OCI-LY7 (cell line): ENCODE data around the gene RAB35. TPM values are rescaled to one million over a fixed set of nuclear protein-coding genes. Genes with fewer than 3 reads are reported as not detected.
A peak's percentile ranks its signal among the peaks of the same experiment; 100 is the strongest.

ENCODE experiments used
- BruUV-seq: library from RNA; stranded (reverse); fragments of 400-500 nt; replicated peaks from 2 replicates; lab custom pipeline; 2021; lab: Mats Ljungman, UMichigan
- CTCF ChIA-PET: fragments of 300-600 bp; sonication (Branson Sonifier 250); formaldehyde crosslinking; loops from one replicate; lab custom pipeline; 2022; ENCODE audit warnings: antibody characterized with exemption; ENCODE audit not compliant: unreplicated experiment; lab: Charles Lee
- POLR2A ChIA-PET: fragments of 300-600 bp; sonication (Branson Sonifier 250); formaldehyde crosslinking; loops from one replicate; lab custom pipeline; 2022; ENCODE audit warnings: antibody characterized with exemption; lab: Charles Lee
- DNase-seq: peaks from one replicate; pipeline ENCODE4 v3.0.0-alpha.2; 2015; ENCODE audit warnings: low spot score
- H2AFZ ChIP-seq: fragments of 200-600 bp; sonication (generic), shearing (Covaris generic); 2 replicates; pipeline ENCODE4 v1.6.1; 2014; ENCODE audit warnings: mild to moderate bottlenecking, antibody characterized with exemption, low read length, moderate library complexity
- H3K27ac ChIP-seq: fragments of 200-600 bp; sonication (generic); 2 replicates; pipeline ENCODE4 v1.5.1; 2014; ENCODE audit warnings: mixed run types, low read depth, mild to moderate bottlenecking, moderate library complexity, low read length, inconsistent platforms; ENCODE audit not compliant: poor library complexity, severe bottlenecking
- H3K36me3 ChIP-seq: fragments of 200-600 bp; sonication (generic); 2 replicates; pipeline ENCODE4 v1.6.1; 2014; ENCODE audit warnings: mild to moderate bottlenecking, antibody characterized with exemption, low read length, moderate library complexity, mixed read lengths; ENCODE audit not compliant: insufficient read depth
- H3K4me1 ChIP-seq: fragments of 200-600 bp; sonication (generic); 2 replicates; pipeline ENCODE4 v1.5.1; 2014; ENCODE audit warnings: mild to moderate bottlenecking, low read length; ENCODE audit not compliant: insufficient read depth, poor library complexity, severe bottlenecking
- H3K4me2 ChIP-seq: fragments of 200-600 bp; sonication (generic); 2 replicates; pipeline ENCODE4 v1.6.1; 2014; ENCODE audit warnings: mild to moderate bottlenecking, low read length
- H3K4me3 ChIP-seq: fragments of 200-600 bp; sonication (generic); 2 replicates; pipeline ENCODE4 v1.5.1; 2014; ENCODE audit warnings: mild to moderate bottlenecking, low read depth, low read length; ENCODE audit not compliant: poor library complexity, severe bottlenecking
- H3K79me2 ChIP-seq: fragments of 200-600 bp; sonication (generic); 2 replicates; pipeline ENCODE4 v1.6.1; 2016; ENCODE audit warnings: low read depth, mild to moderate bottlenecking, low read length, moderate library complexity, mixed read lengths; ENCODE audit not compliant: insufficient read depth
- H3K9me2 ChIP-seq: fragments of 200-600 bp; sonication (generic); 2 replicates; pipeline ENCODE4 v1.6.1; 2016; ENCODE audit warnings: mild to moderate bottlenecking, low read length, mixed read lengths; ENCODE audit not compliant: insufficient read depth
- H3K9me3 ChIP-seq: fragments of 200-600 bp; sonication (generic); 2 replicates; pipeline ENCODE4 v1.6.1; 2014; ENCODE audit warnings: mild to moderate bottlenecking, mixed run types, low read length, mixed read lengths
- H4K20me1 ChIP-seq: fragments of 200-600 bp; sonication (generic); 2 replicates; pipeline ENCODE4 v1.6.1; 2014; ENCODE audit warnings: mild to moderate bottlenecking, antibody characterized with exemption, low read length, moderate library complexity, mixed read lengths; ENCODE audit not compliant: insufficient read depth
- EZH2phosphoT487 ChIP-seq: fragments of 200-600 bp; sonication (generic); IDR thresholded peaks from 2 replicates; pipeline ENCODE4 v1.6.1; 2018; ENCODE audit warnings: low read depth, borderline replicate concordance, mild to moderate bottlenecking, mixed run types, antibody characterized with exemption, low read length, moderate library complexity, mixed read lengths
- intact Hi-C: fragments of 100-400 bp; cut with micrococcal nuclease; formaldehyde crosslinking; loops from one replicate; pipeline ENCODE4 v1.10.0; 2022; ENCODE audit not compliant: unreplicated experiment
- total RNA-seq, 2 experiments: library from RNA; depleted of rRNA in 1 of 2; stranded (reverse); fragments of >200 nt in 1 of 2; shearing (Covaris generic) in 1 of 2; gene quantifications; 2 replicates each; pipeline ENCODE4 v1.2.3, GENCODE V29; 2014 to 2022
- TF ChIP-seq, protein P1 (sequence below): fragments of 200-600 bp; sonication (generic); conservative IDR thresholded peaks from 2 replicates; pipeline ENCODE4 v1.5.1; 2014; ENCODE audit warnings: mild to moderate bottlenecking, antibody characterized with exemption, low read length, moderate library complexity, mixed read lengths

Gene RAB35
- total RNA-seq, 2 experiments from 2014 or later = 42.2 to 85.9 TPM

DNA sequence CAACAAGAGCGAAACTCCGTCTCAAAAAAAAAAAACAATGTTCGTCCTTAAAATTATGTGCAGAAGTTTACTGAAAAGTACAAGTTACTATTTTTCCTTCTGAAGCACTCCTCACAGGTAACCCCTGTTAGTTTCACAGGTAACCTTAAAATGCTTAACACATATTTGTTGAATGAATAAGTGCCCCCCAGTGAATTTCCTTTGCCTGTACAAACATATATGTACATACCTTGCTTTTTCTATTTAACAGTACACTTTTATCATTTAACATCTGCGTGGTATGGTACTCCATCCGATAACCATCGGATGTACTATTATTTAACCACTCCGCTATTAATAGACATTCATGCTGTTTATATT is 1.4 kb upstream of the RAB35 start:
- Histone ChIP-seq H3K27ac (peak overlapping the region; percentile 77), H3K36me3 (peaks cover 39% of the 10 kb centered on the region), H3K4me3 (peak overlapping the region; percentile 90), H3K9me3 (no peaks in the 10 kb centered on the region), H4K20me1 (peaks cover 14% of the 10 kb centered on the region), H3K9me2 (no peaks in the 10 kb centered on the region), H2AFZ (no peak overlapping the region), H3K4me2 (peak overlapping the region; percentile 80), H3K4me1 (peaks cover 62% of the 10 kb centered on the region), H3K79me2 (peaks cover 68% of the 10 kb centered on the region)
- intact Hi-C loops = loop anchor here (2.0 kb wide), 2 partner anchors 31 to 49 kb away; no protein-coding TSS in a partner anchor
- TSS peak; percentile 86 for BruUV-seq
- CTCF ChIA-PET = interaction anchor here (0.7 to 1.0 kb wide), 3 partner anchors 9 to 111 kb away, joined by 3 to 7 read pairs (median 3); partner anchors contain the start of gene RPLP0
- no peak for TF ChIP-seq EZH2phosphoT487
- TF ChIP-seq, protein P1, sequence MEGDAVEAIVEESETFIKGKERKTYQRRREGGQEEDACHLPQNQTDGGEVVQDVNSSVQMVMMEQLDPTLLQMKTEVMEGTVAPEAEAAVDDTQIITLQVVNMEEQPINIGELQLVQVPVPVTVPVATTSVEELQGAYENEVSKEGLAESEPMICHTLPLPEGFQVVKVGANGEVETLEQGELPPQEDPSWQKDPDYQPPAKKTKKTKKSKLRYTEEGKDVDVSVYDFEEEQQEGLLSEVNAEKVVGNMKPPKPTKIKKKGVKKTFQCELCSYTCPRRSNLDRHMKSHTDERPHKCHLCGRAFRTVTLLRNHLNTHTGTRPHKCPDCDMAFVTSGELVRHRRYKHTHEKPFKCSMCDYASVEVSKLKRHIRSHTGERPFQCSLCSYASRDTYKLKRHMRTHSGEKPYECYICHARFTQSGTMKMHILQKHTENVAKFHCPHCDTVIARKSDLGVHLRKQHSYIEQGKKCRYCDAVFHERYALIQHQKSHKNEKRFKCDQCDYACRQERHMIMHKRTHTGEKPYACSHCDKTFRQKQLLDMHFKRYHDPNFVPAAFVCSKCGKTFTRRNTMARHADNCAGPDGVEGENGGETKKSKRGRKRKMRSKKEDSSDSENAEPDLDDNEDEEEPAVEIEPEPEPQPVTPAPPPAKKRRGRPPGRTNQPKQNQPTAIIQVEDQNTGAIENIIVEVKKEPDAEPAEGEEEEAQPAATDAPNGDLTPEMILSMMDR = no peak
- POLR2A ChIA-PET = interaction anchor here (0.8 to 8.4 kb wide), 5 partner anchors 15 to 83 kb away, joined by 3 to 86 read pairs (median 5); partner anchors contain the start of gene RPLP0
- DNase-seq = no peak

DNA sequence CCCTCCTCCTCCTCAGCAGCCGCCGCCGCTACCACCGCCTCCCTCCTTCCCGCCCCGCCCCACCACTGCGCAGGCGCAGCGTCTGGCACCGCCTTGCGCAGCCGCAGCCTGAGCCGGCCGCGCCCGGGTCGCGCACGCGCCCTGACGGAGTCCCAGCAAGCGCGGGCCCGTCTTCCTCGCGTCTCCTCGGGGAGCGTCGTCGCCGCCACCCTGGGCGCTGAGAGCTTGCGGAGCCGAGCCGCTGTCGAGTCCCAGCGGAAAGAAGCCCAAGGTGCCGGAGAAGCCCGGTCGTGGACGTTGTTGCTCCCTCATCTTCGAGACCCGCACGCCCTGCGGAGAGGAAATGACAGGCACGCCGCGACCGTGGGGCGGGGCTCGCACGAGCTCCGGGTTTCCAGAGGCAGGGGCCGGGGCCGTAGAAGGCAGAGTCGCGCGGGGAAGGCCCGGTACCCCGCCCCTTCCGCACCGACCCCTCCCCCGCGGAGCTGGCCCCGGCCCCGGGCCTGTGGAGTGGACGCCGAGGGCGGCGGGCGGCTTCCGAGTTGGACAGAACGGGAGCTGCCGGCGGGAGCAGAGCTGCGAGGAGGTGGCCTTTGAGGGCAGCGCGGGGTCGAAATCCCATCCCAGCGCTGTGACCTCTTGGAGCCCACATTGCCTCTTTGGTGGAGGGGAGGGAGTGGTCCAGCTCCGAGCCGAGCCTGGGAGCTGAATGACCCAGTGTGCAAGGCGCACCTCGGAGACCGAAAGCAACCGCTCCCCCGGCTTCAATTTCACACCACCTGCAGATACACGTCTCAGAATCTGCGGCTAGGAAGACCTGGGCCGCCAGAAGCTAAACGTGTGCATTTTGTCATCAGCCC is 469 bp upstream of the RAB35 start:
- Histone ChIP-seq H3K9me2 (no peaks in the 10 kb centered on the region), H3K27ac (peak overlapping the region; percentile 77), H3K4me2 (peak overlapping the region; percentile 80), H3K79me2 (peaks cover 76% of the 10 kb centered on the region), H3K9me3 (no peaks in the 10 kb centered on the region), H2AFZ (no peak overlapping the region; the same call in 1 of the 2 replicates), H3K4me1 (peaks cover 56% of the 10 kb centered on the region), H3K4me3 (peak overlapping the region; percentile 90), H3K36me3 (peaks cover 48% of the 10 kb centered on the region), H4K20me1 (peaks cover 14% of the 10 kb centered on the region)
- DNase-seq = peak; percentile 93
- no TSS peak for BruUV-seq
- TF ChIP-seq, protein P1 = no peak
- no peak for TF ChIP-seq EZH2phosphoT487
- POLR2A ChIA-PET = interaction anchor here (0.5 to 8.4 kb wide), 7 partner anchors 16 to 281 kb away, joined by 3 to 86 read pairs (median 5); partner anchors contain the start of gene RPLP0
- intact Hi-C loops = loop anchor here (2.0 kb wide), 1 partner anchor 30 kb away; no protein-coding TSS in a partner anchor
- CTCF ChIA-PET = interaction anchor here (0.6 kb wide), 1 partner anchor 43 kb away, joined by 3 read pairs; no protein-coding TSS in a partner anchor
